Esophagus muscularis mucosa (tissue), 4 donors: ENCODE data around the gene TLR6. TPM values are rescaled to one million over a fixed set of nuclear protein-coding genes. Genes with fewer than 3 reads are reported as not detected.

Experiments
- DNase-seq: peaks from one replicate; pipeline ENCODE4 v3.0.0-alpha.2; 2017; ENCODE audit errors: extremely low spot score
- H3K27ac ChIP-seq, 4 donors: fragments of 200-600 bp; sonication (generic); replicated peaks in 1 of 4; 1 replicate in 3 of 4; 2 replicates in 1 of 4; pipeline ENCODE4 v1.5.1; 2016 to 2019; ENCODE audit warnings: mild to moderate bottlenecking in 1 of 4
- H3K27me3 ChIP-seq, 4 donors: fragments of 200-600 bp; sonication (generic); one replicate each; pipeline versions ENCODE4 v1.5.1 to v1.6.0; 2016 to 2019
- H3K36me3 ChIP-seq, 4 donors: fragments of 200-600 bp; sonication (generic); one replicate each; pipeline ENCODE4 v1.5.1; 2016 to 2019
- H3K4me1 ChIP-seq, 4 donors: fragments of 200-600 bp; sonication (generic); one replicate each; pipeline ENCODE4 v1.5.1; 2016 to 2019
- H3K4me3 ChIP-seq, 4 donors: fragments of 200-600 bp; sonication (generic); 1 replicate in 2 of 4; 2 replicates in 2 of 4; pipeline ENCODE4 v1.5.1; 2016 to 2019; ENCODE audit warnings: mild to moderate bottlenecking in 4 of 4, moderate library complexity in 1 of 4
- H3K9me3 ChIP-seq, 4 donors: fragments of 200-600 bp; sonication (generic); 1 replicate in 3 of 4; 2 replicates in 1 of 4; pipeline ENCODE4 v1.5.1; 2016 to 2019
- EP300 ChIP-seq: sonication (generic); formaldehyde crosslinking; IDR thresholded peaks from one replicate; pipeline ENCODE4 v1.6.1; 2017; ENCODE audit warnings: antibody characterized with exemption
- POLR2A ChIP-seq: fragments of 450-650 bp; IDR thresholded peaks from one replicate; pipeline ENCODE4 v1.6.1; 2017; ENCODE audit warnings: antibody characterized with exemption, moderate library complexity, mild to moderate bottlenecking, low read depth
- POLR2AphosphoS5 ChIP-seq, 2 donors: sonication (generic); formaldehyde crosslinking; IDR thresholded peaks; one replicate each; pipeline ENCODE4 v1.6.1; 2017; ENCODE audit warnings: antibody characterized with exemption in 2 of 2
- WGBS: methylation state at CpG from one replicate; pipeline ENCODE4 v1.1.5; 2018; 5-methylcytosine and 5-hydroxymethylcytosine counted together
- intact Hi-C: fragments of 100-400 bp; cut with DNase I; formaldehyde crosslinking; loops from one replicate; pipeline ENCODE4 v1.15.1; 2023
- total RNA-seq, 4 donors: library from RNA; depleted of rRNA; stranded (reverse); fragments of >200 nt; gene quantifications; one replicate each; pipeline versions ENCODE4 v1.1.0 to v1.2.1, GENCODE V29; 2016
- TF ChIP-seq, protein P1 (sequence below), 3 experiments: fragments of 200-600 bp in 2 of 3; fragments of 450-650 bp in 1 of 3; sonication (generic) in 2 of 3; IDR thresholded peaks; one replicate each; pipeline ENCODE4 v1.5.1; 2017 to 2019; ENCODE audit warnings: antibody characterized with exemption in 3 of 3, mild to moderate bottlenecking in 2 of 3, moderate library complexity in 1 of 3

The TLR6 gene
- total RNA-seq, 4 donors from 2014 or later = 1.1 to 1.8 (median 1.7) TPM

DNA sequence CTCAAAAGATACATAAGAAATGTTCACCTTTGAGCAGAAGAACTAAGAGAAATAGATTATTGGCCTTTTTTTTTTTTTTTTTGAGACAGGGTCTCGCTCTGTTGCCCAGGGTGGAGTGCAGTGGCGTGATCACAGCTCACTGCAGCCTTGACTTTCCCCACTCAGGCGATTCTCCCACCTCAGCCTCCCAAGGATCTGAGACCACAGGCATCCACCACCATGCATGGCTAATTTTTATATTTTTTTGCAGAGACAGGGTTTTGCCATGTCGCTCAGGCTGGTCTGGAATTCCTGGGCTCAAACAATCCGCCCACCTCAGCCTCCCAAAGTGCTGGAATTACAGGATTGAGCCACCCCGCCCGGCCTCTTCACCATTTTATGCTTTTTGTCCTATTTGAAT, 2.9 kb upstream of the TLR6 start:
- no peaks in the 10 kb centered on the region for H3K36me3 ChIP-seq
- H3K4me3 ChIP-seq = no peak overlapping the region
- peaks cover 0 to 13% (median 8%) of the 10 kb centered on the region in 4 donors for H3K4me1 ChIP-seq
- WGBS = 97% methylated on average over 7 of the region's 7 CpGs
- DNase-seq = no peak
- H3K9me3 ChIP-seq = no peaks in the 10 kb centered on the region
- H3K27me3 ChIP-seq = no peaks in the 10 kb centered on the region
- no peak overlapping the region for H3K27ac ChIP-seq
- intact Hi-C loops = no loop called here
- TF ChIP-seq POLR2AphosphoS5 (IDR thresholded peaks at IDR 0.05) = no peak
- TF ChIP-seq, protein P1, sequence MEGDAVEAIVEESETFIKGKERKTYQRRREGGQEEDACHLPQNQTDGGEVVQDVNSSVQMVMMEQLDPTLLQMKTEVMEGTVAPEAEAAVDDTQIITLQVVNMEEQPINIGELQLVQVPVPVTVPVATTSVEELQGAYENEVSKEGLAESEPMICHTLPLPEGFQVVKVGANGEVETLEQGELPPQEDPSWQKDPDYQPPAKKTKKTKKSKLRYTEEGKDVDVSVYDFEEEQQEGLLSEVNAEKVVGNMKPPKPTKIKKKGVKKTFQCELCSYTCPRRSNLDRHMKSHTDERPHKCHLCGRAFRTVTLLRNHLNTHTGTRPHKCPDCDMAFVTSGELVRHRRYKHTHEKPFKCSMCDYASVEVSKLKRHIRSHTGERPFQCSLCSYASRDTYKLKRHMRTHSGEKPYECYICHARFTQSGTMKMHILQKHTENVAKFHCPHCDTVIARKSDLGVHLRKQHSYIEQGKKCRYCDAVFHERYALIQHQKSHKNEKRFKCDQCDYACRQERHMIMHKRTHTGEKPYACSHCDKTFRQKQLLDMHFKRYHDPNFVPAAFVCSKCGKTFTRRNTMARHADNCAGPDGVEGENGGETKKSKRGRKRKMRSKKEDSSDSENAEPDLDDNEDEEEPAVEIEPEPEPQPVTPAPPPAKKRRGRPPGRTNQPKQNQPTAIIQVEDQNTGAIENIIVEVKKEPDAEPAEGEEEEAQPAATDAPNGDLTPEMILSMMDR (IDR thresholded peaks at IDR 0.05) = no peak
- TF ChIP-seq POLR2A = no peak
- no peak for TF ChIP-seq EP300

DNA sequence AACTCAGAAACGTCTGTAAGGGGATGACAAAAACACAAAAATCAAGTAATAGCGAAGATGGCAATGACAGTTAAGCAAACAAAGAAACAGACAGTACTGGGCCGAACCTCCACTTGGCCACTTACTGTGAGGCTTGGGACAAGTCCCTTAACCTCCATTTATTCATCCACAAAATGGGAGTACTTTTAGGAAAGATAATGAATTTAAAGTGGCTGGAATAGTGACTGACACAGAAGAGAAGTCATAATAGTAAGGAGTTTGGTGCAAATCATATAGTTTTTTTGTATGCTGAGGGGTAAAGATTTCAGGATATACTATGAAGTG, 1.4 kb upstream of the TLR6 start:
- no peaks in the 10 kb centered on the region for H3K36me3 ChIP-seq
- TF ChIP-seq EP300 (no peak), POLR2A (no peak), POLR2AphosphoS5 (IDR thresholded peaks at IDR 0.05) (no peak)
- TF ChIP-seq, protein P1 (IDR thresholded peaks at IDR 0.05) = no peak
- DNase-seq = no peak
- H3K27ac ChIP-seq = peak overlapping the region; percentile 57 to 69 (median 59)
- peaks cover 0 to 13% (median 8%) of the 10 kb centered on the region in 4 donors for H3K4me1 ChIP-seq
- 58% methylated on average over 3 of the region's 3 CpGs for WGBS
- H3K4me3 ChIP-seq = no peak overlapping the region
- H3K27me3 ChIP-seq = no peaks in the 10 kb centered on the region
- no peaks in the 10 kb centered on the region for H3K9me3 ChIP-seq
- intact Hi-C loops = no loop called here

DNA sequence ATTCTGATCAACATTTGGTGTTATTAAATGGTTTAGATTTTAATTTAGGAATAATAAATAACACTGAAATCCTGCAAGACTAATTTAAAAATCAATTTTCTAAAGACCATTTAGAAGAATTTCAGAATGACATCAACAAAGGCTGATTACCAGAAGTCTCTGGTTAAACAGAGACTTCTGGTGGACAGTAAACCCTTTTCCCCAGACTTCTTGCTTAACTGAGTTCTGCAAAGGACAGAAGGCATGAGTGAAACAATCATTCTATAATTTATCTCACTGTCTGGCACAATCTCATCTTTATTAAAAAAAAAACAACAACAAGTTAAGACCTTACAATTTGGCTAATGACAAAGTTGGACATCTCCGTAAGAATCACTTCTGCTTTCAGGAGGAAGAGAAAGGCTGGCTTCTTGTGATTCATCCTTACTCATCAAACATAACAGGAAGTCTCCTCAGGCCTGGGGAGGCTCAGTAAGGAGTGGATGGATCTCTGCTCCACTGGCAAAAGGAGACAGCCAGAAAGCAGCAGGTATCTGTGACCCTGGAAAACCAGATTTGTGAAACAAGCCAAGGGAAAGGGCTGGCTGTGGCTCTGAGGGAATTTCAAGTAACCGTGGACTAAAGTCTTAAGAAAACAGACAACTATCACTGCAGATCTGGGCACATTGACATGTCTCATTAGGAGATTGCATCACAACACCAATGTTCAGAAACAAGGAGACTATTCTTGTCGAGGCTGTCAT, 908 bp upstream of the TLR6 start:
- WGBS = 48% methylated on average over 3 of the region's 3 CpGs
- Histone ChIP-seq H3K27me3 (no peaks in the 10 kb centered on the region), H3K4me1 (peaks cover 0 to 13% (median 8%) of the 10 kb centered on the region in 4 donors), H3K36me3 (no peaks in the 10 kb centered on the region), H3K27ac (peak overlapping the region; percentile 57 to 69 (median 59)), H3K9me3 (no peaks in the 10 kb centered on the region), H3K4me3 (no peak overlapping the region)
- TF ChIP-seq POLR2A = no peak
- peak; percentile 20 to 53 for TF ChIP-seq POLR2AphosphoS5 (IDR thresholded peaks at IDR 0.05)
- intact Hi-C loops = no loop called here
- no peak for DNase-seq

DNA sequence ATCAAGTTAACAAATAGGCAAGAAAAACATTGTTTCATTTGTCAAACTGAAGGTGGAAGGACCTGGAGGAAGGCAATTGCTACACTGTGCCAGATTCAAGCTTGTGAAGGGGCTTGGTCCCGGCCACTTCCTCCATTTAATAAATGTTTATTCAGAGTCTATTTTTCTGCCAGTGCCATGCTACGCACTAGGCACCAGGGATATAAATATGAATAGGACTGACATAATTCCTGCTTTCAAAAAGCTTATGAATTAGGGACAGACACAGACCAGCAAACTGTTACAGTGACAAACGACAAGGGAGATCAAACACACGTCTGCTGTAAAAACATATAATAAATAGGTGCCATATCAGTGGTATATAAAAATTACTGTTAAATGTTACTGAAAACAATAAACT, 571 bp downstream of the TLR6 start:
- peak overlapping the region; percentile 17 to 34 (median 22) for H3K4me3 ChIP-seq
- TF ChIP-seq POLR2AphosphoS5 (IDR thresholded peaks at IDR 0.05) (no peak), EP300 (no peak), POLR2A (no peak)
- TF ChIP-seq, protein P1 (IDR thresholded peaks at IDR 0.05) = no peak
- no peaks in the 10 kb centered on the region for H3K9me3 ChIP-seq
- 65% methylated on average over 4 of the region's 4 CpGs for WGBS
- intact Hi-C loops = no loop called here
- H3K27me3 ChIP-seq = no peaks in the 10 kb centered on the region
- peaks cover 0 to 13% (median 8%) of the 10 kb centered on the region in 4 donors for H3K4me1 ChIP-seq
- no peaks in the 10 kb centered on the region for H3K36me3 ChIP-seq
- peak overlapping the region in 3 of 4 donors; percentile 5 to 39 (median 37) for H3K27ac ChIP-seq
- DNase-seq = no peak

DNA sequence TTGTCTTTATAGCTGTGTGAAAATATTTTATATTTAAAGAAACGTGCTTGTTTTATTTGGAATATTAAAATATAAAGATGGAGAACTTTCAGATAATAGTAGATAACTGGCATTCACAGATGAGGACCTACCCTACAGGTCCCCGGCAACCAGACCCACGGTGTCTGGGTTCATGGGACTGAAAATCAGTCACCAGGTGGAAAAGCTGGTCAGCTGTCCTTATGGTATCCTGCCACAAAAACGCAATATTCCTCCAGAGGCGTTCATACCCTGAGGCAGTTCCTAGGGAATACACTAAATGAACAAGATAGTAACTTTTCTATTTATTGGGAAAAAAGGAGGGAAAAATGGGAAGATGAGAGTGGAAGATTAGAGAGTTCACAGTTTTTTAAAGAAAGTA, 1.2 kb downstream of the TLR6 start:
- 83% methylated on average over 5 of the region's 5 CpGs for WGBS
- no peak overlapping the region for H3K27ac ChIP-seq
- DNase-seq = no peak
- H3K9me3 ChIP-seq = no peaks in the 10 kb centered on the region
- H3K36me3 ChIP-seq = no peaks in the 10 kb centered on the region
- TF ChIP-seq, protein P1 (IDR thresholded peaks at IDR 0.05) = no peak
- no peak for TF ChIP-seq POLR2AphosphoS5 (IDR thresholded peaks at IDR 0.05)
- TF ChIP-seq POLR2A = no peak
- TF ChIP-seq EP300 = no peak
- intact Hi-C loops = no loop called here
- peaks cover 0 to 13% (median 8%) of the 10 kb centered on the region in 4 donors for H3K4me1 ChIP-seq
- peak overlapping the region in 1 of 4 donors; percentile 10 for H3K4me3 ChIP-seq
- H3K27me3 ChIP-seq = no peaks in the 10 kb centered on the region
